ENCODE measurements around the gene RAD52.
"Not testable (repeated sequence)": the region's sequence is repeated elsewhere in the genome, so short reads cannot be mapped to it uniquely, and the experiment has no call there.

RAD52 gene

DNA sequence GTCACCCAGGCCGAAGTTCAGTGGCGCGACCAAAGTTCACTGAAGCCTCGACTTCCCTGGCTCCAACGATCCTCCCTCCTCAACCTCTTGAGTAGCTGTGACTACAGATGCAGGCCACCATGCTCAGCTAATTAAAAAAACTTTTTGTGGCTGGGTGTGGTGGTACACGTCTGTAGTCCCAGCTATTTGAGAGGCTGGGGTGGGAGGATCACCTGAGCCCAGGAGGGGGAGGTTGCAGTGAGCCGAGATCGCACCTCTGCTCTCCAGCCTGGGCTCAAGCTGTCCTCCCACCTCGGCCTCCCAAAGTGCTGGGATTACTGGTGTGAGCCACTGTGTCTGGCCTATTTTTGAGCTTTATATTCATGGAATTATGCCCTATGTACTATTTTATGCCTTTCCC, 18.1 kb upstream of the RAD52 start:
- no peak for DNase-seq (ENCODE audit: low read depth)

DNA sequence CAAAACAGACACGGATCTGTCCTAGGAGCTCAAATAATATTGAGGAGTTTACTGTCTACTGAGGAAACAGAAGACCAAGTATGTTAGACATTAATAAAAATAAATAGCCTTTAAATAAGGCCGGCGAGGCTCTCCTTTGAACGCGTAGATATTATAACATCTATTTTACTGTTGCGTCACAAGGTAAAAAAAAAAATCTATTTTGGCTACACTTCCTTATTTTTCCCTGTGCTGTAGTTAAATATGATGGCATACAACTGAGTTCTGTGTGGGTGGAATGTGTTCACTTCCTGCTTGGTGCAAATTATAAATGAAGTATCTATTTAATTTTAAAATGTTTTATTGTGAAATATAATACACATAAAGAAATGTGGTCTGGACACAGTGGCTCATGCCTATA, 17.2 kb upstream of the RAD52 start:
- no peak for DNase-seq (ENCODE audit: low read depth)

DNA sequence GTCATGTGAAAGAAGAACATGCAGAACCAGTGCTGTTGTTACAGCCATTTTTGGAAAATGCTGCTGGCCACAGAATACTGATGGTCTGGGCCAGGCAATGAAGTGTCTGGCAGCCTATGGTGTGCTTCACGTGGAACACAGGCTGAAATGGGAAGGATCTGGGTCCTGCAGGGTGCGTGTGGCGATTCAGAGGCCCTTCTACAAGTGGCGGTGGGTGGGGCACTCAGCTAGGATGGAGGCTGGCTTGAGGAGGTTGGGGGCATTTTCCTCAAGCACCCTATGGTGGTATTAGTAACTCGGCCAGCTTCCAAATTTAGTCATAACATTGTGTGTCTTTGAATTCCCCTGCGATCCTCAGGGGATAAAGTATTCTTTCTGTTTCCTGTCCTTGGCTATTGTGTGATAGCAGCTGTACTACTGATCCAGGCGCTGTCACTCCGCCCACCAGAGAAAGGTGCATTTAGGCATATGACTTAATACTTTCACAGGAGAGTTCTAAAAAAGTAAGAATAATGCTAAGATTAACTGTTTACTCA, 9.2 kb upstream of the RAD52 start:
- no peak for DNase-seq (ENCODE audit: low read depth)

DNA sequence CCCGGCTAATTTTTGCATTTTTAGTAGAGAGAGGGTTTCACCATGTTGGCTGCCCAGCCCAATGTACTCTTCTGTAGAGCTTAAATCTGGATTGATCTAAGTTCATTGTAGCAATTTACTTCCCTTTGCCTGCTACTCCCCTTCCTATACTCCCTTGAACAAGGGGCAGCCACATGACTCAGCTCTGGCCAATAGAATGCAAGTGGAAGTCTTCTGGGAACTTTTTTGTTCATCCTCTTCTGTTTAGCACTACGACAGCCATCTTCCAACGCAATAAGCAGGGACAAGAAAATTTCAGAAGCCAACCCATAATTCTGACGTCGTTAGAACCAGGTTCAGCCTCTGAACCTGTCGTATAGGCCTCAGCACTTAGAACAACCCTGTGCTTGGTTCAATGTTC, 6.4 kb upstream of the RAD52 start:
- no peak for DNase-seq (ENCODE audit: low read depth)

DNA sequence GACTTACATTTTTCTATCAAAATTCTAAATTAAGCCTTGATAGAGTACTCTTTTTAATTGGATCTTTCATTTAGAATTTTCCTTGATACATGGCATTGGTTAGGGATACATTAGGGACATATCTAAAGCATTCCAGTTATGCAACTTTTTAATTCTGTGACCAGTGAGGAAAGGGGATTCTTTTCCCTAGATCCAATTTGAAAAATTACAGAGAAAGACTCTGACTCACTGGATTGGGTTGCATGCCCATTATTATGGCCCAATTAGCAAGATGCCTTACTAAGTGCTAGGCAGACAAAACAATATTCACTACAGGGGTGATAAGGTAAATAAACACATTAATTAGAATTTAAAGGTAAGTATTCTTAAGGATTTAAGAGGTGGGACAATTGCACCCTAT, 5.2 kb upstream of the RAD52 start:
- DNase-seq (ENCODE audit: low read depth) = no peak

DNA sequence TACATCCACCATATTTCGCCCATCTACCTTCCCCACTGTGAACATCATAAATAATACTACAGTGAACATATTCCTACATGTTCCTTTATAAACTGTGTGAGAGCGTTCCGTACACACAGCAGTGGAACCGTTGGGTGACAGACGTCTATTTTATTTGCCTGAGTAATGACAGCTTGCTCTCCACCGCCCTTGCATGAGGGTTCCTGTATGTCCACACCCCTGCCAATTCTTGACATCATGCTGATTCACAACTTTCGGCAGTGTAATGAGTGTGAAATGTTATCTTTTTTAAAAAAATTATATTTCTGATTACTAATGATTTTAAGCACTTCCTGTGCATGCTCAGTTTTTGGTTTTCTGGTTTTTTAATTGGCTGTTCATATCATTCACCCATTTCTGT, 4.3 kb upstream of the RAD52 start:
- no peak for DNase-seq (ENCODE audit: low read depth)

DNA sequence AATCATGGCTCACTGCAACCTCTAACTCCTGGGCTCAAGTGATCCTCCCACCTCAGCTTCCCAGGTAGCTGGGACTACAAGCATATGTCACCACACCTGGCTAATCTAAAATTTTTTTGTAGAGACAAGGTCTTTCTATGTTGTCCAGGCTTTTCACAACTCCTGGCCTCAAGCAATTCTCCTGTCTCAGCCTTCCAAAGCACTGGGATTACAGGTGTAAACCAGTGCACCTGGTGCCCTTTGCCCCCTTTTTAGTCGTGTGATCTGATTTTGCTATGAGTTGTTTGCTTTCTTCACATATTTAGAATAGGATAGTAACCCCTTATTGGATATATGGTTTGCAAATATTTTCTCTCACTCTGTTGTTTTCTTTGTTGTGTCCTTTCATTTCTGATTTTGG, 1.7 kb upstream of the RAD52 start:
- no peak for DNase-seq (ENCODE audit: low read depth)

DNA sequence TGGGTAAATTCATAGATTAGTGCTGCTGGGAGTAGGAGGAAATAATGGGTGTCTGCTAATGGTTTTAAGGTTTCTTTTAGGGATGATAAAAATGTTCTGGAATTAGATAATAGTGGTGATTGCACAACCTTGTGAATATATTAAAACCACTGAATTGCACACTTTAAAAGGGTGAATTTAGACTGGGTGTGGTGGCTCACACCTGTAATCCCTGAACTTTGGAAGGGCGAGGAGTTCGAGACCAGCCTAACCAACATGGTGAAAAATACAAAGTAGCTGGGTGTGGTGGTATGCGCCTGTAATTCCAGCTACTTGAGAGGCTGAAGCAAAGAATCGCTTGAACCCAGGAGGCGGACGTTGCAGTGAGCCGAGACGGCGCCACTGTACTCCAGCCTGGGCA, 1.3 kb downstream of the RAD52 start:
- no peak for DNase-seq (ENCODE audit: low read depth)

DNA sequence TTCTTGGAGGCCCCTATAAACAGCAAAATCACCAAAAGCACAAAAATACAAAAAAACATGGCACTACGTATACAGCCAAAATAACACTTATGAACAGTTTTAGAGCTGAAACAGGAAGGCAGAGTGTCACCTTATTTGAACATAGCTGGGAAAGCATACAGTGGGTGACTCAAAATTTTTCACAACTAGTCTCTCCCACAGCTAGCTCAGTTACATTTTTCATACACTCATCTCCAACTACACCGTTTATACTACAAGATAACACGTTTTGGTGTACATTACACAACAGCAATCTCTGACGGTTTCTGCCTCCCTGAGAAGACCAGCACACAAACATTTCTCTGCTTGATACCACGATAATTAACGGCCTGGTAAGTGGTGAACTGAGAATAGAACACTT, 2.9 kb downstream of the RAD52 start:
- DNase-seq (ENCODE audit: low read depth) = no peak

DNA sequence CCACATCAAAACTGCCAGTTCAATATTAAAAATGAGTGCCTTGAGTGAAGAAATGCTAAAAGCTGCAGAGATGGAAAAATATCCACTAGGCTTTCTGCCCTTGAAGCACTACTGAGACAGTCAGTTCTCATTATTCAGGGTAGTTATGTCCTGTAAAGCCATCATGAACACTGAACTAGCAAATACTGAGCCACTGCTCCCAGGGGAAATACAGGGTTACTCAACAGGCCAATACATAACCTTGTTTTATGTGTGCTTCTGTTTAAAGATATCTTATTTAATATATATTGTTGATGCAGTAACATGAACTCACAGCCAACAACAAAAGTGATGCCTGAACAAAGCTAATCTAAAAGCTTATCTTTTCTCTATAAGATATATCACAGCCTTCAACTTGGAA, 3.3 kb downstream of the RAD52 start:
- DNase-seq (ENCODE audit: low read depth) = no peak

DNA sequence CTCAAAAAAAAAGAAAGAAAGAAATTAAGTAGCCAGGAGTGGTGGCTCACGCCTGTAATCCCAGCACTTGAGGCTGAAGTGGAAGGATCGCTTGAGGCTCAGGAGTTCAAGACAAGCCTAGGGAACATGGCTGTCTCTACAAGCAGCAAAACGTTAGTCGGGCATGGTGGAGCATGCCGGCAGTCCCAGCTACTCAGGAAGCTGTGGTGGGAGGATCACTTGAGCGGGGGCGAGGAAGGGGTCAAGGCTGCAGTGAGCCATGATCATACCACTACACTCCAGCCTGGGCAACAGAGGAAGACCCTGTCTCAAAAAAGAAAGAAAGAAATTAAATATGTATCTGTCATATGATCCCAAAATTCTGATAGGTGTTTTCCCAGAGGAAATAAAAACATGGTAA, 5.3 kb downstream of the RAD52 start:
- no peak for DNase-seq (ENCODE audit: low read depth)

DNA sequence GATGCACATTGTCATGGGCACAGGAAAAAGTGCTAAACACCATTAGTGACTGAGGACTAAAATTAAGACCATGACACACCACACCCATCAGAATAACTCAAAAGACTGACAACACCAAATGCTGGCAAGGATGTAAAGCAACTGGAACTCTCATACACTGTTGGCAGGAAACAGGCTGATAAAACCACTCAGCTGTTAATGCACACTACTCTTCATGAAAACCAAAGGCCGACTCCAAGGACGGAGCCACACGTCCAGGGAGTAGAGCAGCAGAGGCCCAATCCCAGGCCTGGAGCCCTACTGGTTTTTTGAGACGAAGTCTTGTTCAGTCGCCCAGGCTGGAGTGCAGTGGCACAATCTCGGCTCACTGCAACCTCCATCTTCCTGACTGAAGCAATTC, 6.4 kb downstream of the RAD52 start:
- DNase-seq (ENCODE audit: low read depth) = no peak

DNA sequence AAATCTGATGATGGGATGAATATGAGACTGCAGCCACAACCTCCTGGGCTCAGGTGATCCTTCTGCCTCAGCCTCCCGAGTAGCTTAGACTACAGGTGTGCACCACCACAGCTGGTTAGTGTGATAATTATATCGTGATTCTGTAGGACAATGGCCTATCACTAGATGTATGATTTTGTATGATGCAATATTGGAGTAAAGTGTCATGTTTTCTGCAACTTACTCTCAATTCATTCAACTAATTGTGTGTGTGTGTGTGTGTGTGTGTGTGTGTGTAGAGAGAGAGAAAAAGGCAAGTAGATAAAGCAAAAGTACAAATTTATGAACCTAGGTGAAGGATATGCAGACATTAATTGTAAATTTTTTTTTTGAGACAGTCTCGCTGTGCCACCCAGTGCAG, 10.7 kb downstream of the RAD52 start:
- DNase-seq (ENCODE audit: low read depth) = no peak

DNA sequence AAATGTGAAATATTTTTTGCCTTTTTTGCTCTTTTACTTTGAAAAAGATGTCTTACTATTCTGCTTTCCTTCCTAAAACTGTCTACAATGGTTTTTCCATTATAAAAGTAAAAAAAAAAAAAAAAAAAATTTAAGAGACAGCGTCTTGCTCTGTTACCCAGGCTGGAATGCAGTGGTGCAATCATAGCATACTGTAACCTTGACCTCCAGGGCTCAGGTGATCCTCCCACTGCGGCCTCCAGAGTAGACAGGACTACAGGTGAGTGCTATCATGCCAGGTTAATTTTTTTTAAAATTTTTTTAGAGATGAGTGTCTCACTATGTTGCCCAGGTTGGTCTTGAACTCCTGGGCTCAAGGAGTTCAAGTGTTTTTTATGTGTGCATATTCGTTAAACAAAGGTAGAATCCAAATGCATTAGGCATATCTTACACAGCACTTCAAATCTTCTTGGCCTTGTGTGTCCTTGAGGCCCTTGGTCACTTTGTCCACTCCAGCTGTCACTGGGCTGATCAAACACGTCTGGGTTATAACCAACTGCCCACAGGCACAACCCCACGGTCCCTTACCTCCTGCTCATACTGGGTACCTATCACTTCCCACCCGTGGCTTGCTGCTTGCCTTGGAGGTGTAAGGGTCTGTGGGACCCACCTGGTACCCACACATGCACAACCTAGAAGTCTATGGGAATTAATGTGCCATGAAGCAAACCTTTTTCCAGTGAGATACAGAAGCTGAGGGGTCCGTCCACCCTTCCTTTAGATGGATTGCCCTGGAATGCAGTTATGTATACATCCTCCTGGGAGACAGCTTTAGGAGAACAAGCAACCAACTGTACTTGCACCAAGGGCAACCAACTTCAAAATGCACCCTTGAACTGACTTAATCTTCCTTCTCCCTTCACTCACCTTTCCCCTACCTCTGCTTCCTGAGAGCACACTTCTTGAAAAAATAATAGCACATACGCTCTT, 12.8 kb downstream of the RAD52 start:
- DNase-seq (ENCODE audit: low read depth) = no peak

DNA sequence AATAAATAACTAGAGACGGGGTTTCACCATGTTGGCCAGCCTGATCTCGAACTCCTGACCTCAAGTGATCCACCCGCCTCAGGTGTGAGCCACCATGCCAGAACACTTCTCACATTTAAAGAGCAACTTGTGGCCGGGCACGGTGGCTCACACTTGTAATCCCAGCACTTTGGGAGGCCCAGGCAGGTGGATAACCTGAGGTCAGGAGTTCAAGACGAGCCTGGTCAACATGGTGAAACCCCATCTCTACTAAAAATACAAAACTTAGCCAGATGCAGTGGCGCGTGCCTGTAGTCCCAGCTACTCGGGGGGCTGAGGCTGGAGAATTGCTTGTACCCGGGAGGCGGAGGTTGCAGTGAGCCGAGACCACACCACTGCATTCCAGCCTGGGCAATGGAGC, 13.6 kb downstream of the RAD52 start:
- not testable (repeated sequence) for DNase-seq (ENCODE audit: low read depth)

DNA sequence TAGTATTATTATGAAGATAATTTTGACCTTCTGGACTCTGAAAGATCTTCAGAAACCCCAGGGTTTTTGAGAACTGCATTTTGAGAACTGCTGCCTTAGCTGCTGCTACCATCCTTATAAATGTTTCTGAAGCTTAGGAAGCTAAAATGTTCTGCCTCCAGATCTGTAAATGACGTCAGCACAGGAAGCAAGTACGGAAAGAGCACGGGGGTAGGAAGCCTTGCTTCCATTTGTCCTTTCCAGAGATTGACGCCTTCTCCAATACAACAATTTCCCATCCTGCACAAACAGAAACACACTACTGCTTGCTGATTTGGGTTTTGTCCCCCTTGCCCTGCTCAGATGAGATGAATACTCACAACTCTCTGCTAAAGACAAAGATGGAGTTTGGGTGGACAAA, 17.9 kb downstream of the RAD52 start:
- no peak for DNase-seq (ENCODE audit: low read depth)

DNA sequence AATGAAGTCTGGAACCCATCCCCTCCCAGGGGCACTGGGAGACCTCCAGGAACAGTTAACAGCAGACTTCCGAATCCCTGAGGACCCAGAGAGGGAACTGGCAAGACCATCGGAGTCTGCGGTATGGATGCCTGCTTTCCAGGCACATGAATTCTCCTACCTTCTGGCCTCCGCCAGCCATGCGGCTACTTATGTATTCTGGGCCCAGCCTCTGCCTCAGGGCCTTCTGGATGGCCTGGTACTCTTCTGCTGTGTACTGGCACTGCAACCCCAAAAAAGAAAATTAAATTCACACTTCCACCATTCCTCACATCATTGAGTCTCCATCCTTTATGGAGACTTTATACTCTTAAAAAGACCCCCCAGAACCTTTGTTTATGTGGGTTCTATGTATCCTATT, 18.4 kb downstream of the RAD52 start:
- DNase-seq (ENCODE audit: low read depth) = no peak

DNA sequence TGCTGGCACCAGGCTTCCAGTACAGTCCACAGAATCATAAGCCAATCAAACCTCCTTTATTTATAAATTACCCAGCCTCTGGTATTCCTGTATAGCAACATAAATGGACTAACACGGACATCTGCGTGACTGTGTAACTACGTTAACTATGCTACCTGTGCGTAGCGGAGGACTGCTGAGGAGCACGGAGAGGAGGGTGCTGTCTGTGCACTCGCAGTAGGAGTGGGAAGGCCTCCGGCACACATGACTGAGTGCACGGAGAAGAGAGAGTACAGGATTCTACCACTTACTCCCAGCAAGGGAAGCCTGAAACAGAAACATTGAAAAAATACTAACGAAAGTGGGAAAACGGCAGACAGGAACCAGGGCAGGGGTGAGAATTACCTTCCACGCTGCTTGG, 22.9 kb downstream of the RAD52 start:
- no peak for DNase-seq (ENCODE audit: low read depth)

DNA sequence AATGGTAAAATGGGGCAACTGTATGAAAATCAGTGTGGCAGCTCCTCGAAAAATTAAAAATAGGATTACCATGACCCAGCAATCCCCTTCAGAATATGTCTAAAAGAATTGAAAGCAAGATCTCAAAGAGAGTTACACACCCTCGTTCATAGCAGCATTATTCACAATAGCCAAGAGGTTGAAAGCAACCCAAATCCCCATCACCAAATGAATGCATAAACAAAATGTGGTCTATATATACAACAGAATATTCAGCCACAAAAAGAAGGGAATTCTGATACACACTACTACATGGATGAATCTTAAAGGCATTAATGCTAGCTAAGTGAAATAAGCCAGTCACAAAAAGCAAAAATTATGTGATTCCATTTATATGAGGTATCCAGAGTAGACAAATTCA, 27.2 kb downstream of the RAD52 start:
- no peak for DNase-seq (ENCODE audit: low read depth)

DNA sequence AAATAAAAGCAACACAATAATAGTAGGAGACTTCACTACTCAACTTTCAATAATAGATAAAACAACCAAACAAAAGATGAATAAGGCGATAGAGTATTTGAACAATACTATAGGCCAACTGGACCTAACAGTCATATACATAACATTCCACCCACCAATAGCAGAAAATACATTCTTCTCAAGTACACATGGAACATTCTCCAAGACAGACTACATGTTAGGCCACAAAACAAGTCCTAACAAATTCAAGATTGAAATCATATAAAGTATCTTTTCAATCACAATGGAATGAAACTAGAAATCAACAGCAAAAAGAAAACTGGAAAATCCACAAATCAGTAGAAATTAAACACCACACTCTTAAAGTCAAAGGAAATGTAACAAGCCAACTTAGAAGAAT, 28.8 kb downstream of the RAD52 start:
- DNase-seq (ENCODE audit: low read depth) = no peak

DNA sequence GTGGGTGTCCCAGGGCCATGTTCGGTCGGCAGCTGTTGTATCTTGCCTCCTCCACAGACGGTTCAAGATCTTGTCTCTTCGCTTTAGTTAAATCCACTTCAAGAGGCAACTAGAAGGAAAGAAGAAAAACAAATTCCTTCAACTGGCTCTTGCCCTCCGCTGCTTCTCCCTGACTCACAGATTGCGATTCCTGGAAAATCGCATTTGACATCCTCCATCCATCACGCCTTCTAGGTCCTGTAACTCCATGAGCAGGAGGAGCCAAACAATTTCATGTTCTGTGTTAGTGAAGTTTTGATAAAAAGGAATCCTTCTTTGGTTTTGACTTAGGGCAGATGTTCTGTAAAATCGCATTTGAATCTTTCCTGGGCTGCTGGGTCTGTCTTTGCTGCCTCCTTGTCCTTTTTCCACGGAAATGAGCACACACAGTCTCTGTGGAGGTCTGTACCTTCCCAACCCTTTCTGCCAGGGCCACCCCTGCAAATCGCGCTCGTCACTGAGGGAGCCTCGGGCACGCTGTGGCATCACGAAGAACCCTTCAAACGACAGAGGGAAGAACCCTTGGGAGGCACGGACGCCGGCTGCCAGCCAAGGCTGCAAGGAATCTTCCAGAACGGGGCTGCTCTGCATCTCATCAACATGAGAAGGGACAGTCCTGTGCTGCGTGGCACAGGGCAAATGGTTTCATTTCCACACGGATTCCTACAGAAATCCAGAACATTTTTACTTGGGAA, 32.6 kb downstream of the RAD52 start:
- DNase-seq (ENCODE audit: low read depth) = no peak

DNA sequence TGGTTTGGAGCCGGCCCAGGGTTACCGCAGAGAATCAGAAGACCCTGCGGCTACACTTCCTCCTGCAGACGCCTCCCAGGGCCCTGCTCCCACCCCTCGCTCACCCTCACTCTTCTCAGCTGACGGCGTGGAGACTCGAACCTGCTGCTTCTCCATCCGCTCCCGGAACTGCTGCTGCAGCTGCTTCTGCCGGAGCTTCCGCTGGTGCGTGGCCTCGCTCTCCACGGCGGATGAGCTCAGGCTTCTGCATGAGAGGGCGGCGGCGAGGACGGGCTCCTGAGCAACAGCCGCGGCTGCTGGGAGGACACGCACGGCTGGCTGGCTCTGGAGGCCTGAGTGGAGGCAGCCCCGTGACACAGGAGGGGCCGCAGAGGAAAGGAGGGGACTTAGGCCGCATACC, 33.3 kb downstream of the RAD52 start:
- no peak for DNase-seq (ENCODE audit: low read depth)

DNA sequence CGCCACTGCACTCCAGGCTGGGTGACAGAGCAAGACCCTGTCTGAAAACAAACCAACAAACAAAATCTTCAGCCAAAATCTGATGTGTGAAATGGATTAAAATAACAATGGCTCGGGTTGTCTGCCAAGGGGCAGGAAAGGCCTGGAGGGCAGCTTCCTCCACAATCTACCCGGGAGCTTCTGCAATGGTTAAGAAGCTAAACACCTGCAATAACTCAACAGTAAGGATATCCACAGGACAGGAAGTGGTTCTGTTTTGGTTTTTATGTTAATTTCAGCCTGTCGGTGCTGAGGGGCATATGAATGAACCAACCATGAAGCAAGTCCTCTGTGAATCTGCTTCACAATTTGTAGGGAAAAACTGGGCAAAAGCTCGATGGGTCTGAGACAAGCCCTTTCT, 34.4 kb downstream of the RAD52 start:
- DNase-seq (ENCODE audit: low read depth) = no peak
